H1 (cell line): ENCODE data around the gene MYOM3. TPM values are rescaled to one million over a fixed set of nuclear protein-coding genes. Genes with fewer than 3 reads are reported as not detected.

Experiments
- CTCF ChIA-PET: fragments of 300-600 bp; sonication (Branson Sonifier 250); formaldehyde crosslinking; loops from one replicate; lab custom pipeline; 2021; ENCODE audit not compliant: partially characterized antibody; lab: Charles Lee
- POLR2A ChIA-PET: fragments of 300-600 bp; sonication (Branson Sonifier 250); formaldehyde crosslinking; loops from one replicate; lab custom pipeline; 2021; ENCODE audit warnings: inconsistent platforms; ENCODE audit not compliant: partially characterized antibody; lab: Charles Lee
- DNase-seq, 2 experiments: peaks; one replicate each; pipeline versions ENCODE4 v3.0.0 to v3.0.0-alpha.2; 2010 to 2022; ENCODE audit warnings: low spot score in 2 of 2, low read depth in 1 of 2, mixed read lengths in 1 of 2
- FAIRE-seq: peaks from 2 replicates; lab custom pipeline; 2011; peaks lifted over from hg19 to GRCh38; lab: Jason Lieb, UNC
- H2AFZ ChIP-seq: 2 replicates; pipeline ENCODE4 v1.8.1; 2012; ENCODE audit warnings: low read length, inconsistent platforms
- H2AK5ac ChIP-seq: 2 replicates; pipeline ENCODE4 v1.6.1; 2013; ENCODE audit warnings: low read depth, low read length
- H2BK120ac ChIP-seq: replicated peaks from 2 replicates; pipeline ENCODE3; 2013; ENCODE audit warnings: low read depth, low read length, inconsistent platforms
- H2BK12ac ChIP-seq: 2 replicates; pipeline ENCODE4 v1.6.1; 2013; ENCODE audit warnings: low read depth, low read length
- H2BK15ac ChIP-seq: 2 replicates; pipeline ENCODE4 v1.6.1; 2013; ENCODE audit warnings: low read length
- H2BK20ac ChIP-seq: 2 replicates; pipeline ENCODE4 v1.6.1; 2013; ENCODE audit warnings: low read length
- H2BK5ac ChIP-seq: 2 replicates; pipeline ENCODE4 v1.6.1; 2013; ENCODE audit warnings: low read depth, low read length
- H3K14ac ChIP-seq: 2 replicates; pipeline ENCODE4 v1.6.1; 2013; ENCODE audit warnings: inconsistent platforms; ENCODE audit not compliant: insufficient read length
- H3K18ac ChIP-seq: 2 replicates; pipeline ENCODE4 v1.6.1; 2013; ENCODE audit warnings: low read length; ENCODE audit errors: extremely low read depth
- H3K23ac ChIP-seq: 2 replicates; pipeline ENCODE4 v1.6.1; 2013; ENCODE audit warnings: inconsistent platforms; ENCODE audit not compliant: insufficient read length
- H3K23me2 ChIP-seq: 2 replicates; pipeline ENCODE4 v1.6.1; 2013; ENCODE audit warnings: low read depth, low read length
- H3K27ac ChIP-seq: 2 replicates; pipeline ENCODE4 v1.6.1; 2011; ENCODE audit warnings: low read depth, low read length, inconsistent platforms
- H3K27me3 ChIP-seq, 4 experiments: replicated peaks in 1 of 4; 1 replicate in 1 of 4; 2 replicates in 3 of 4; pipeline versions ENCODE4 v1.6.1 to v1.8.1; 2011 to 2013; ENCODE audit warnings: low read length in 3 of 4, mild to moderate bottlenecking in 3 of 4, inconsistent platforms in 2 of 4, mixed read lengths in 2 of 4, moderate library complexity in 1 of 4; ENCODE audit not compliant: control insufficient read depth in 3 of 4, insufficient read depth in 3 of 4; ENCODE audit errors: extremely low read depth in 1 of 4
- H3K36me3 ChIP-seq, 4 experiments: 2 replicates each; pipeline versions ENCODE4 v1.6.1 to v1.8.1; 2011 to 2013; ENCODE audit warnings: mild to moderate bottlenecking in 4 of 4, low read length in 3 of 4, moderate library complexity in 2 of 4, control low read depth in 1 of 4, inconsistent platforms in 1 of 4; ENCODE audit not compliant: insufficient read depth in 4 of 4, control insufficient read depth in 2 of 4
- H3K4ac ChIP-seq: replicated peaks from 2 replicates; pipeline ENCODE3; 2013; ENCODE audit warnings: low read length, low read depth, mixed read lengths, inconsistent platforms; ENCODE audit not compliant: insufficient read length
- H3K4me1 ChIP-seq, 4 experiments: replicated peaks in 1 of 4; 1 replicate in 1 of 4; 2 replicates in 3 of 4; pipeline versions ENCODE4 v1.6.1 to v1.8.1; 2011 to 2013; ENCODE audit warnings: low read length in 3 of 4, inconsistent platforms in 2 of 4, mixed read lengths in 1 of 4; ENCODE audit not compliant: insufficient read depth in 4 of 4, control insufficient read depth in 3 of 4
- H3K4me2 ChIP-seq, 2 experiments: 2 replicates each; pipeline versions ENCODE4 v1.6.1 to v1.8.1; 2011 to 2013; ENCODE audit warnings: low read depth in 2 of 2, low read length in 2 of 2, control low read depth in 1 of 2, inconsistent platforms in 1 of 2, mild to moderate bottlenecking in 1 of 2; ENCODE audit not compliant: insufficient read depth in 1 of 2
- H3K4me3 ChIP-seq, 4 experiments: fragments of 200-600, 300-600 bp in 1 of 4; sonication (generic), shearing (Covaris generic), sonication (Bioruptor Twin) in 1 of 4; 2 replicates each; pipeline versions ENCODE4 v1.5.1 to v1.8.1; 2011 to 2016; ENCODE audit warnings: low read length in 4 of 4, low read depth in 3 of 4, control low read depth in 2 of 4, inconsistent platforms in 2 of 4, mild to moderate bottlenecking in 2 of 4, mixed read lengths in 1 of 4, moderate library complexity in 1 of 4; ENCODE audit not compliant: insufficient read depth in 2 of 4; ENCODE audit errors: extremely low read depth in 1 of 4
- H3K56ac ChIP-seq: replicated peaks from 2 replicates; pipeline ENCODE3; 2013; ENCODE audit warnings: low read depth, mild to moderate bottlenecking, mixed read lengths, low read length, inconsistent platforms; ENCODE audit not compliant: insufficient read length
- H3K79me1 ChIP-seq: 2 replicates; pipeline ENCODE4 v1.6.1; 2013; ENCODE audit warnings: low read depth, low read length, control low read depth
- H3K79me2 ChIP-seq, 2 experiments: 2 replicates each; pipeline versions ENCODE4 v1.6.1 to v1.8.1; 2012 to 2013; ENCODE audit warnings: low read length in 2 of 2, mild to moderate bottlenecking in 2 of 2, inconsistent platforms in 1 of 2; ENCODE audit not compliant: insufficient read depth in 2 of 2, control insufficient read depth in 1 of 2
- H3K9ac ChIP-seq, 4 experiments: replicated peaks in 1 of 4; 1 replicate in 1 of 4; 2 replicates in 3 of 4; pipeline versions ENCODE4 v1.6.1 to v1.8.1; 2011 to 2013; ENCODE audit warnings: low read depth in 3 of 4, low read length in 3 of 4, control low read depth in 2 of 4, mild to moderate bottlenecking in 2 of 4, moderate library complexity in 2 of 4, inconsistent platforms in 1 of 4; ENCODE audit errors: extremely low read depth in 1 of 4
- H3K9me3 ChIP-seq, 2 experiments: 2 replicates each; pipeline versions ENCODE4 v1.6.1 to v1.8.1; 2012 to 2013; ENCODE audit warnings: mild to moderate bottlenecking in 2 of 2, moderate library complexity in 2 of 2, control low read depth in 1 of 2, inconsistent platforms in 1 of 2, low read depth in 1 of 2, low read length in 1 of 2, mixed read lengths in 1 of 2; ENCODE audit not compliant: insufficient read depth in 2 of 2
- H4K20me1 ChIP-seq, 2 experiments: replicated peaks in 1 of 2; 2 replicates each; pipeline versions ENCODE3 to v1.8.1; 2011 to 2013; ENCODE audit warnings: inconsistent platforms in 2 of 2, low read length in 2 of 2, mild to moderate bottlenecking in 1 of 2; ENCODE audit not compliant: insufficient read depth in 2 of 2, control insufficient read depth in 1 of 2
- H4K5ac ChIP-seq: 2 replicates; pipeline ENCODE4 v1.6.1; 2013; ENCODE audit warnings: low read length, low read depth, mixed read lengths, inconsistent platforms; ENCODE audit not compliant: insufficient read length
- H4K8ac ChIP-seq: 2 replicates; pipeline ENCODE4 v1.8.0; 2013; ENCODE audit warnings: mild to moderate bottlenecking, moderate library complexity, low read length, inconsistent platforms; ENCODE audit not compliant: insufficient read depth; ENCODE audit errors: extremely low read depth
- H4K91ac ChIP-seq: replicated peaks from 2 replicates; pipeline ENCODE3; 2013; ENCODE audit warnings: low read length, mixed read lengths, inconsistent platforms; ENCODE audit not compliant: insufficient read length
- CTBP2 ChIP-seq: IDR thresholded peaks from 2 replicates; pipeline ENCODE4 v1.7.0; 2011; ENCODE audit warnings: borderline replicate concordance, mild to moderate bottlenecking, moderate library complexity, mixed read lengths, low read length; ENCODE audit not compliant: insufficient read depth, insufficient read length
- KDM1A ChIP-seq: fragments of 200-600, 300-600 bp; sonication (generic); IDR thresholded peaks from 2 replicates; pipeline ENCODE4 v1.7.1; 2016; ENCODE audit warnings: mild to moderate bottlenecking, low read length, borderline replicate concordance
- YY1 ChIP-seq: IDR thresholded peaks from 2 replicates; pipeline ENCODE4 v1.6.1; 2011; ENCODE audit warnings: low read depth, mild to moderate bottlenecking, low read length
- WGBS, 2 experiments: shearing (Covaris generic) in 1 of 2; methylation state at CpG; one replicate each; pipeline versions ENCODE4 v1.1.6 to v1.1.7; 2013 to 2015; ENCODE audit warnings: low lambda C conversion rate in 2 of 2, mixed read lengths in 2 of 2, inconsistent platforms in 1 of 2, low coverage in 1 of 2, missing lambda C conversion rate in 1 of 2; ENCODE audit not compliant: insufficient replicate concordance in 2 of 2, insufficient coverage in 1 of 2, insufficient read length in 1 of 2; ENCODE audit errors: extremely low coverage in 1 of 2, missing lambda C conversion rate in 1 of 2; 5-methylcytosine and 5-hydroxymethylcytosine counted together
- polyA plus RNA-seq, 7 experiments: library from polyadenylated mRNA; depleted of rRNA in 3 of 7; stranded (reverse) in 5 of 7; unstranded in 2 of 7; fragments of >200 nt in 5 of 7; fragments of 200-250 nt in 2 of 7; gene quantifications; 1 replicate in 5 of 7; 2 replicates in 1 of 7; 4 replicates in 1 of 7; pipeline versions ENCODE4 v1.2.1 to v1.2.3, GENCODE V29; 2011 to 2013; ENCODE audit warnings: missing spikeins in 2 of 7, mixed read lengths in 2 of 7
- total RNA-seq: library from RNA; stranded (reverse); fragmentation: NEBNext Ultra II Directional; extraction: Animal tissue kit (Norgen Biotek cat#: 25700); gene quantifications from 2 replicates; pipeline ENCODE4 v1.2.1, GENCODE V29; 2021

The MYOM3 gene
- total and polyA plus RNA-seq, 2 of the 8 experiments (the other 6 are each of a cell fraction or from before 2014, with no cell fraction given), result 0.08 to 0.09 TPM

- no peak overlapping the region for H3K56ac ChIP-seq
- CTCF ChIA-PET, result interaction anchor here (1.2 to 1.7 kb wide), 4 partner anchors 14 to 79 kb away, joined by 4 to 7 read pairs (median 6); no protein-coding TSS in a partner anchor
- no peak overlapping the region for H3K9ac ChIP-seq
- H2BK20ac ChIP-seq, result no peak overlapping the region
- no peak overlapping the region for H4K5ac ChIP-seq
- no peak overlapping the region for H2AK5ac ChIP-seq
- no peak overlapping the region for H2BK15ac ChIP-seq
- H3K27ac ChIP-seq, result no peak overlapping the region
- H4K20me1 ChIP-seq, result no peaks in the 10 kb centered on the region
- H3K18ac ChIP-seq, result no peak overlapping the region
- peaks cover 0 to 3% (median under 1%) of the 10 kb centered on the region in 4 experiments; a peak in 6 of 7 replicates for H3K4me1 ChIP-seq
- no peak overlapping the region for H2BK12ac ChIP-seq
- H3K79me1 ChIP-seq, result no peaks in the 10 kb centered on the region
- H3K4ac ChIP-seq, result no peak overlapping the region
- H3K4me2 ChIP-seq, result no peak overlapping the region
- H3K36me3 ChIP-seq, result no peaks in the 10 kb centered on the region
- 76% methylated on average over 2 of the region's 2 CpGs; no CpG with 5 or more reads in 1 of the 2 experiments for WGBS, 2 experiments
- no peaks in the 10 kb centered on the region for H3K79me2 ChIP-seq
- no peak for TF ChIP-seq YY1
- TF ChIP-seq KDM1A, result 0 out of 2 replicates have a peak, but pooled peaks have one; percentile 45
- TF ChIP-seq CTBP2, result no peak
- no peak for FAIRE-seq
- H3K23ac ChIP-seq, result no peak overlapping the region
- no peak overlapping the region for H2BK5ac ChIP-seq
- H3K14ac ChIP-seq, result no peak overlapping the region
- no peak overlapping the region for H4K91ac ChIP-seq
- no peak for DNase-seq
- POLR2A ChIA-PET, result interaction anchor here (0.8 to 1.9 kb wide), 2 partner anchors 13 to 26 kb away, joined by 3 to 19 read pairs; no protein-coding TSS in a partner anchor
- peaks cover 0 to under 1% of the 10 kb centered on the region in 2 experiments; a peak in 1 of 4 replicates for H3K9me3 ChIP-seq
- H4K8ac ChIP-seq, result no peak overlapping the region
- H3K23me2 ChIP-seq, result no peaks in the 10 kb centered on the region
- H2BK120ac ChIP-seq, result no peak overlapping the region
- H3K27me3 ChIP-seq, result no peaks in the 10 kb centered on the region; a peak in 3 of 7 replicates
- no peak overlapping the region for H2AFZ ChIP-seq
- H3K4me3 ChIP-seq, result no peak overlapping the region
Observed at GRCh38 chr1:24124980-24125379, 13.0 kb upstream of the MYOM3 start.
